ENCODE data around the gene RAP1A.

Gene RAP1A

GRCh38 chr1:111649227-111649626 lies 29.6 kb downstream of the RAP1A start:
- no peaks in the 10 kb centered on the region; the same call in 1 of the 2 replicates for H4K20me1 ChIP-seq (ENCODE audit: insufficient read depth)
- H3K4me2 ChIP-seq, result no peak overlapping the region
- H3K27me3 ChIP-seq (ENCODE audit: insufficient read depth, low read depth), result no peaks in the 10 kb centered on the region
- peaks cover 64% of the 10 kb centered on the region for H3K79me2 ChIP-seq (ENCODE audit: insufficient read depth, low read depth)
- peaks cover 8% of the 10 kb centered on the region for H3K4me1 ChIP-seq (ENCODE audit: low read depth, poor library complexity, severe bottlenecking)
- H3K4me3 ChIP-seq (IDR thresholded peaks at IDR 0.05; ENCODE audit: insufficient read depth, low read depth, low read length), result no peak overlapping the region
- no peak overlapping the region for H3K27ac ChIP-seq
- H2AFZ ChIP-seq (ENCODE audit: low read depth), result no peak overlapping the region
- no peaks in the 10 kb centered on the region for H3K36me3 ChIP-seq (ENCODE audit: insufficient read depth)
- no peak for TF ChIP-seq CTCF (conservative IDR thresholded peaks at IDR 0.05; ENCODE audit: low read depth, low read length)
- H3K9ac ChIP-seq, result no peak overlapping the region

GRCh38 chr1:111649648-111650047 lies 30.1 kb downstream of the RAP1A start:
- H3K36me3 ChIP-seq (ENCODE audit: insufficient read depth), result no peaks in the 10 kb centered on the region
- H3K4me1 ChIP-seq (ENCODE audit: low read depth, poor library complexity, severe bottlenecking), result peaks cover 13% of the 10 kb centered on the region
- no peak overlapping the region for H3K9ac ChIP-seq
- no peaks in the 10 kb centered on the region for H3K27me3 ChIP-seq (ENCODE audit: insufficient read depth, low read depth)
- no peak for TF ChIP-seq CTCF (conservative IDR thresholded peaks at IDR 0.05; ENCODE audit: low read depth, low read length)
- H4K20me1 ChIP-seq (ENCODE audit: insufficient read depth), result no peaks in the 10 kb centered on the region
- no peak overlapping the region for H3K4me3 ChIP-seq (IDR thresholded peaks at IDR 0.05; ENCODE audit: insufficient read depth, low read depth, low read length)
- H3K27ac ChIP-seq, result no peak overlapping the region
- peaks cover 63% of the 10 kb centered on the region for H3K79me2 ChIP-seq (ENCODE audit: insufficient read depth, low read depth)
- no peak overlapping the region for H2AFZ ChIP-seq (ENCODE audit: low read depth)
- no peak overlapping the region for H3K4me2 ChIP-seq

GRCh38 chr1:111653709-111654108 lies 34.1 kb downstream of the RAP1A start:
- Histone ChIP-seq H2AFZ (ENCODE audit: low read depth) (no peak overlapping the region), H3K9ac (no peak overlapping the region), H3K27ac (no peak overlapping the region), H3K4me3 (IDR thresholded peaks at IDR 0.05; ENCODE audit: insufficient read depth, low read depth, low read length) (no peak overlapping the region), H3K36me3 (ENCODE audit: insufficient read depth) (no peaks in the 10 kb centered on the region), H4K20me1 (ENCODE audit: insufficient read depth) (no peaks in the 10 kb centered on the region), H3K4me2 (no peak overlapping the region), H3K4me1 (ENCODE audit: low read depth, poor library complexity, severe bottlenecking) (peaks cover 44% of the 10 kb centered on the region), H3K27me3 (ENCODE audit: insufficient read depth, low read depth) (no peaks in the 10 kb centered on the region), H3K79me2 (ENCODE audit: insufficient read depth, low read depth) (peaks cover 53% of the 10 kb centered on the region)
- TF ChIP-seq CTCF (conservative IDR thresholded peaks at IDR 0.05; ENCODE audit: low read depth, low read length), result no peak

- peaks cover 58% of the 10 kb centered on the region for H3K79me2 ChIP-seq (ENCODE audit: insufficient read depth, low read depth)
- peaks cover 55% of the 10 kb centered on the region for H3K4me1 ChIP-seq (ENCODE audit: low read depth, poor library complexity, severe bottlenecking)
- no peak overlapping the region for H3K27ac ChIP-seq
- no peak overlapping the region for H3K4me3 ChIP-seq (IDR thresholded peaks at IDR 0.05; ENCODE audit: insufficient read depth, low read depth, low read length)
- H3K4me2 ChIP-seq, result no peak overlapping the region
- H4K20me1 ChIP-seq (ENCODE audit: insufficient read depth), result 0 out of 2 replicates have a peak, but pooled peaks cover 4% of the 10 kb centered on the region
- no peak for TF ChIP-seq CTCF (conservative IDR thresholded peaks at IDR 0.05; ENCODE audit: low read depth, low read length)
- H3K9ac ChIP-seq, result no peak overlapping the region
- no peak overlapping the region for H2AFZ ChIP-seq (ENCODE audit: low read depth)
- no peaks in the 10 kb centered on the region for H3K27me3 ChIP-seq (ENCODE audit: insufficient read depth, low read depth)
- H3K36me3 ChIP-seq (ENCODE audit: insufficient read depth), result no peaks in the 10 kb centered on the region
Measured at GRCh38 chr1:111654839-111655238, 35.2 kb downstream of the RAP1A start.

Data from KMS-11 (cell line).